Measurements from ENCODE around the gene CSF3R.

DNA sequence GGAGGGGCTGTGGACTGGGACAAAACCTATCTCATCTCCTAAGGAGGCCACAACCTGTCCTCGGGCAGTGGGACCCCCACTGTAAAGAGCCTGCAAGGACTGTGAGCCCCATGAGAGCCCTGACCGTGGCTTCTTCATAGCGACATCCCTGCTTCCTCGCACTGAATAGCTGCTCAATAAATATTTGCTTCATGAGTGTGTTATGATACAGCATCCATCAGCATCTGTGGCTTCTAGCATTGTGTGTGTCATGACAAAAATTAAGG, 40.5 kb upstream of the CSF3R start:
- TF ChIP-seq CTCF (IDR thresholded peaks at IDR 0.05; ENCODE audit: poor library complexity, severe bottlenecking): no peak
- no peak for TF ChIP-seq POLR2AphosphoS5 (IDR thresholded peaks at IDR 0.05)
- TF ChIP-seq REST (IDR thresholded peaks at IDR 0.05; ENCODE audit: borderline replicate concordance): no peak
- no peak for TF ChIP-seq TAF1 (IDR thresholded peaks at IDR 0.05; ENCODE audit: low read depth)
- no peak for TF ChIP-seq EZH2 (IDR thresholded peaks at IDR 0.05; ENCODE audit: borderline replicate concordance, insufficient read depth, low read length, poor library complexity, severe bottlenecking)
